GM23338 (cell line): ENCODE results near the gene PRKX. TPM values are rescaled to one million over a fixed set of nuclear protein-coding genes. Genes with fewer than 3 reads are reported as not detected.

Experiments
- ATAC-seq: fragments of 200-7000 bp; cut with Tn5 transposase; 3 replicates; pipeline ENCODE4 v1.9.1; 2020
- DNase-seq: peaks from one replicate; pipeline ENCODE4 v3.0.0-alpha.2; 2015; ENCODE audit warnings: low spot score
- H2AFZ ChIP-seq: fragments of 200-600 bp; sonication (generic); 2 replicates; pipeline ENCODE4 v1.8.0; 2016; ENCODE audit warnings: antibody characterized with exemption, mild to moderate bottlenecking, moderate library complexity
- H3F3A ChIP-seq: fragments of 200-600 bp; sonication (generic); replicated peaks from 2 replicates; pipeline ENCODE4 v1.8.0; 2017; ENCODE audit warnings: antibody characterized with exemption, mixed run types, low read depth
- H3K27ac ChIP-seq: fragments of 200-600 bp; sonication (generic); 2 replicates; pipeline ENCODE4 v1.6.1; 2016; ENCODE audit warnings: low read depth
- H3K27me3 ChIP-seq: fragments of 200-600 bp; sonication (generic); 2 replicates; pipeline ENCODE4 v1.8.0; 2016; ENCODE audit warnings: mild to moderate bottlenecking, mixed run types, moderate library complexity; ENCODE audit not compliant: insufficient read depth
- H3K36me3 ChIP-seq: fragments of 200-600 bp; sonication (generic); 2 replicates; pipeline ENCODE4 v1.8.0; 2016; ENCODE audit warnings: mild to moderate bottlenecking; ENCODE audit not compliant: insufficient read depth
- H3K4me1 ChIP-seq: fragments of 200-600 bp; sonication (generic); 2 replicates; pipeline ENCODE4 v1.8.0; 2016; ENCODE audit warnings: mild to moderate bottlenecking, moderate library complexity; ENCODE audit not compliant: insufficient read depth
- H3K4me2 ChIP-seq: fragments of 200-600 bp; sonication (generic); 2 replicates; pipeline ENCODE4 v1.7.1; 2017; ENCODE audit warnings: mixed run types
- H3K4me3 ChIP-seq: fragments of 200-600 bp; sonication (generic); 2 replicates; pipeline ENCODE4 v1.6.1; 2016; ENCODE audit warnings: mixed run types
- H3K79me2 ChIP-seq: fragments of 200-600 bp; sonication (generic); replicated peaks from 2 replicates; pipeline ENCODE4 v1.8.0; 2017; ENCODE audit warnings: mild to moderate bottlenecking; ENCODE audit not compliant: insufficient read depth
- H3K9me2 ChIP-seq: fragments of 200-600 bp; sonication (generic); 2 replicates; pipeline ENCODE4 v1.8.0; 2017; ENCODE audit not compliant: insufficient read depth
- H4K20me1 ChIP-seq: fragments of 200-600 bp; sonication (generic); replicated peaks from 2 replicates; pipeline ENCODE4 v1.8.0; 2017; ENCODE audit warnings: mild to moderate bottlenecking; ENCODE audit not compliant: insufficient read depth
- H3K27ac Mint-ChIP-seq: 2 replicates; pipeline ENCODE4 v1.8.0; 2020; ENCODE audit warnings: inconsistent platforms, mild to moderate bottlenecking, moderate library complexity, mixed read lengths
- H3K27me3 Mint-ChIP-seq: 3 replicates; pipeline ENCODE4 v1.8.0; 2022; ENCODE audit warnings: low read depth, mild to moderate bottlenecking, moderate library complexity, mixed read lengths, inconsistent platforms; ENCODE audit not compliant: insufficient read depth, poor library complexity
- H3K36me3 Mint-ChIP-seq: 3 replicates; pipeline ENCODE4 v1.8.0; 2021; ENCODE audit warnings: low read depth, mild to moderate bottlenecking, inconsistent platforms, moderate library complexity, mixed read lengths
- H3K4me1 Mint-ChIP-seq: 3 replicates; pipeline ENCODE4 v1.8.0; 2020; ENCODE audit warnings: mild to moderate bottlenecking, inconsistent platforms, mixed read lengths
- H3K4me3 Mint-ChIP-seq: 3 replicates; pipeline ENCODE4 v1.8.0; 2021; ENCODE audit warnings: moderate library complexity, mild to moderate bottlenecking, inconsistent platforms, mixed read lengths
- H3K9me3 Mint-ChIP-seq: 3 replicates; pipeline ENCODE4 v1.8.0; 2020; ENCODE audit warnings: moderate library complexity, mild to moderate bottlenecking, inconsistent platforms, mixed read lengths
- CREB1 ChIP-seq: fragments of 250-450 bp; sonication (Bioruptor Pico); IDR thresholded peaks from 2 replicates; pipeline ENCODE4 v1.5.0; 2020; ENCODE audit warnings: low read depth, mild to moderate bottlenecking, moderate library complexity
- CTCF ChIP-seq, 2 experiments: fragments of 200-600 bp in 1 of 2; sonication (generic) in 1 of 2; conservative IDR thresholded peaks; 2 replicates each; pipeline versions ENCODE4 v1.5.1 to v1.6.1; 2016 to 2017; ENCODE audit warnings: antibody characterized with exemption in 2 of 2, low read depth in 2 of 2, mild to moderate bottlenecking in 2 of 2, moderate library complexity in 1 of 2
- EZH2 ChIP-seq: fragments of 200-600 bp; sonication (generic); IDR thresholded peaks from one replicate; pipeline ENCODE4 v1.8.0; 2017; ENCODE audit warnings: antibody characterized with exemption, mild to moderate bottlenecking, low read depth; ENCODE audit not compliant: unreplicated experiment
- NANOG ChIP-seq: IDR thresholded peaks from 2 replicates; pipeline ENCODE4 v1.6.1; 2016; ENCODE audit warnings: antibody characterized with exemption, borderline replicate concordance
- STAT1 ChIP-seq: IDR thresholded peaks from one replicate; pipeline ENCODE4 v1.6.1; 2016; ENCODE audit warnings: antibody characterized with exemption; ENCODE audit not compliant: unreplicated experiment
- polyA plus RNA-seq: library from polyadenylated mRNA; unstranded; fragments of >200 nt; fragmentation: Nextera tagmentation; extraction: Ambion mirVana; gene quantifications from 2 replicates; pipeline ENCODE4 v1.2.1, GENCODE V29; 2016
- total RNA-seq: library from RNA; depleted of rRNA; stranded (reverse); fragments of >200 nt; shearing (Covaris generic); gene quantifications from 2 replicates; pipeline ENCODE4 v1.2.3, GENCODE V29; 2014
- TF ChIP-seq, protein P1 (sequence below): fragments of 250-450 bp; sonication (Bioruptor Pico); IDR thresholded peaks from 2 replicates; pipeline ENCODE4 v1.5.0; 2020; ENCODE audit warnings: mild to moderate bottlenecking, moderate library complexity
- TF ChIP-seq, protein P2 (sequence below): IDR thresholded peaks from one replicate; pipeline ENCODE4 v1.6.1; 2018; ENCODE audit warnings: antibody characterized with exemption; ENCODE audit not compliant: unreplicated experiment

The PRKX gene
- total and polyA plus RNA-seq, 2 experiments from 2014 or later: 12.9 to 43.5 TPM

GRCh38 chrX:3598709-3599108, 114.7 kb downstream of the PRKX start:
- peaks cover 2% of the 10 kb centered on the region; the same call in 1 of the 3 replicates for H3K36me3 Mint-ChIP-seq
- Histone ChIP-seq H3F3A (no peaks in the 10 kb centered on the region), H3K9me2 (no peaks in the 10 kb centered on the region), H4K20me1 (no peaks in the 10 kb centered on the region), H3K4me2 (no peak overlapping the region), H3K27ac (no peak overlapping the region), H3K27me3 (no peaks in the 10 kb centered on the region), H3K4me3 (no peak overlapping the region), H2AFZ (no peak overlapping the region), H3K36me3 (no peaks in the 10 kb centered on the region), H3K79me2 (no peaks in the 10 kb centered on the region), H3K4me1 (no peaks in the 10 kb centered on the region)
- ATAC-seq (no peak), DNase-seq (no peak)
- H3K27ac Mint-ChIP-seq: no peak overlapping the region
- TF ChIP-seq, protein P1, sequence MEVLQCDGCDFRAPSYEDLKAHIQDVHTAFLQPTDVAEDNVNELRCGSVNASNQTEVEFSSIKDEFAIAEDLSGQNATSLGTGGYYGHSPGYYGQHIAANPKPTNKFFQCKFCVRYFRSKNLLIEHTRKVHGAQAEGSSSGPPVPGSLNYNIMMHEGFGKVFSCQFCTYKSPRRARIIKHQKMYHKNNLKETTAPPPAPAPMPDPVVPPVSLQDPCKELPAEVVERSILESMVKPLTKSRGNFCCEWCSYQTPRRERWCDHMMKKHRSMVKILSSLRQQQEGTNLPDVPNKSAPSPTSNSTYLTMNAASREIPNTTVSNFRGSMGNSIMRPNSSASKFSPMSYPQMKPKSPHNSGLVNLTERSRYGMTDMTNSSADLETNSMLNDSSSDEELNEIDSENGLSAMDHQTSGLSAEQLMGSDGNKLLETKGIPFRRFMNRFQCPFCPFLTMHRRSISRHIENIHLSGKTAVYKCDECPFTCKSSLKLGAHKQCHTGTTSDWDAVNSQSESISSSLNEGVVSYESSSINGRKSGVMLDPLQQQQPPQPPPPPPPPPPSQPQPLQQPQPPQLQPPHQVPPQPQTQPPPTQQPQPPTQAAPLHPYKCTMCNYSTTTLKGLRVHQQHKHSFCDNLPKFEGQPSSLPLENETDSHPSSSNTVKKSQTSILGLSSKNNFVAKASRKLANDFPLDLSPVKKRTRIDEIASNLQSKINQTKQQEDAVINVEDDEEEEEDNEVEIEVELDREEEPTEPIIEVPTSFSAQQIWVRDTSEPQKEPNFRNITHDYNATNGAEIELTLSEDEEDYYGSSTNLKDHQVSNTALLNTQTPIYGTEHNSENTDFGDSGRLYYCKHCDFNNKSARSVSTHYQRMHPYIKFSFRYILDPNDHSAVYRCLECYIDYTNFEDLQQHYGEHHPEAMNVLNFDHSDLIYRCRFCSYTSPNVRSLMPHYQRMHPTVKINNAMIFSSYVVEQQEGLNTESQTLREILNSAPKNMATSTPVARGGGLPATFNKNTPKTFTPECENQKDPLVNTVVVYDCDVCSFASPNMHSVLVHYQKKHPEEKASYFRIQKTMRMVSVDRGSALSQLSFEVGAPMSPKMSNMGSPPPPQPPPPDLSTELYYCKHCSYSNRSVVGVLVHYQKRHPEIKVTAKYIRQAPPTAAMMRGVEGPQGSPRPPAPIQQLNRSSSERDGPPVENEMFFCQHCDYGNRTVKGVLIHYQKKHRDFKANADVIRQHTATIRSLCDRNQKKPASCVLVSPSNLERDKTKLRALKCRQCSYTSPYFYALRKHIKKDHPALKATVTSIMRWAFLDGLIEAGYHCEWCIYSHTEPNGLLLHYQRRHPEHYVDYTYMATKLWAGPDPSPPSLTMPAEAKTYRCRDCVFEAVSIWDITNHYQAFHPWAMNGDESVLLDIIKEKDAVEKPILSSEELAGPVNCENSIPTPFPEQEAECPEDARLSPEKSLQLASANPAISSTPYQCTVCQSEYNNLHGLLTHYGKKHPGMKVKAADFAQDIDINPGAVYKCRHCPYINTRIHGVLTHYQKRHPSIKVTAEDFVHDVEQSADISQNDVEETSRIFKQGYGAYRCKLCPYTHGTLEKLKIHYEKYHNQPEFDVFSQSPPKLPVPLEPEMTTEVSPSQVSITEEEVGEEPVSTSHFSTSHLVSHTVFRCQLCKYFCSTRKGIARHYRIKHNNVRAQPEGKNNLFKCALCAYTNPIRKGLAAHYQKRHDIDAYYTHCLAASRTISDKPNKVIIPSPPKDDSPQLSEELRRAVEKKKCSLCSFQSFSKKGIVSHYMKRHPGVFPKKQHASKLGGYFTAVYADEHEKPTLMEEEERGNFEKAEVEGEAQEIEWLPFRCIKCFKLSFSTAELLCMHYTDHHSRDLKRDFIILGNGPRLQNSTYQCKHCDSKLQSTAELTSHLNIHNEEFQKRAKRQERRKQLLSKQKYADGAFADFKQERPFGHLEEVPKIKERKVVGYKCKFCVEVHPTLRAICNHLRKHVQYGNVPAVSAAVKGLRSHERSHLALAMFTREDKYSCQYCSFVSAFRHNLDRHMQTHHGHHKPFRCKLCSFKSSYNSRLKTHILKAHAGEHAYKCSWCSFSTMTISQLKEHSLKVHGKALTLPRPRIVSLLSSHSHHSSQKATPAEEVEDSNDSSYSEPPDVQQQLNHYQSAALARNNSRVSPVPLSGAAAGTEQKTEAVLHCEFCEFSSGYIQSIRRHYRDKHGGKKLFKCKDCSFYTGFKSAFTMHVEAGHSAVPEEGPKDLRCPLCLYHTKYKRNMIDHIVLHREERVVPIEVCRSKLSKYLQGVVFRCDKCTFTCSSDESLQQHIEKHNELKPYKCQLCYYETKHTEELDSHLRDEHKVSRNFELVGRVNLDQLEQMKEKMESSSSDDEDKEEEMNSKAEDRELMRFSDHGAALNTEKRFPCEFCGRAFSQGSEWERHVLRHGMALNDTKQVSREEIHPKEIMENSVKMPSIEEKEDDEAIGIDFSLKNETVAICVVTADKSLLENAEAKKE: no peak
- TF ChIP-seq STAT1 (no peak), EZH2 (no peak)
- no peaks in the 10 kb centered on the region; the same call in 2 of the 3 replicates for H3K4me1 Mint-ChIP-seq
- no peak overlapping the region for H3K4me3 Mint-ChIP-seq
- H3K9me3 Mint-ChIP-seq: no peaks in the 10 kb centered on the region
- H3K27me3 Mint-ChIP-seq: peaks cover 5% of the 10 kb centered on the region

GRCh38 chrX:3598046-3598605, 115.3 kb downstream of the PRKX start:
- no peak overlapping the region for H3K27ac ChIP-seq
- no peak overlapping the region for H3K4me2 ChIP-seq
- ATAC-seq (no peak), DNase-seq (no peak)
- no peaks in the 10 kb centered on the region for H3K27me3 ChIP-seq
- Mint-ChIP-seq H3K27ac (no peak overlapping the region), H3K36me3 (peaks cover 2% of the 10 kb centered on the region; the same call in 1 of the 3 replicates), H3K4me1 (no peaks in the 10 kb centered on the region; the same call in 2 of the 3 replicates), H3K4me3 (no peak overlapping the region), H3K27me3 (peaks cover 5% of the 10 kb centered on the region), H3K9me3 (no peaks in the 10 kb centered on the region)
- H2AFZ ChIP-seq: no peak overlapping the region
- no peaks in the 10 kb centered on the region for H4K20me1 ChIP-seq
- no peaks in the 10 kb centered on the region for H3K36me3 ChIP-seq
- no peaks in the 10 kb centered on the region for H3K9me2 ChIP-seq
- no peaks in the 10 kb centered on the region for H3K79me2 ChIP-seq
- no peaks in the 10 kb centered on the region for H3F3A ChIP-seq
- no peaks in the 10 kb centered on the region for H3K4me1 ChIP-seq
- H3K4me3 ChIP-seq: no peak overlapping the region
- TF ChIP-seq CREB1: no peak
- TF ChIP-seq CTCF (conservative IDR thresholded peaks at IDR 0.05; ENCODE audit: low read depth in 2 of 2): no peak
- TF ChIP-seq STAT1: no peak
- no peak for TF ChIP-seq EZH2
- no peak for TF ChIP-seq NANOG
- TF ChIP-seq, protein P2, sequence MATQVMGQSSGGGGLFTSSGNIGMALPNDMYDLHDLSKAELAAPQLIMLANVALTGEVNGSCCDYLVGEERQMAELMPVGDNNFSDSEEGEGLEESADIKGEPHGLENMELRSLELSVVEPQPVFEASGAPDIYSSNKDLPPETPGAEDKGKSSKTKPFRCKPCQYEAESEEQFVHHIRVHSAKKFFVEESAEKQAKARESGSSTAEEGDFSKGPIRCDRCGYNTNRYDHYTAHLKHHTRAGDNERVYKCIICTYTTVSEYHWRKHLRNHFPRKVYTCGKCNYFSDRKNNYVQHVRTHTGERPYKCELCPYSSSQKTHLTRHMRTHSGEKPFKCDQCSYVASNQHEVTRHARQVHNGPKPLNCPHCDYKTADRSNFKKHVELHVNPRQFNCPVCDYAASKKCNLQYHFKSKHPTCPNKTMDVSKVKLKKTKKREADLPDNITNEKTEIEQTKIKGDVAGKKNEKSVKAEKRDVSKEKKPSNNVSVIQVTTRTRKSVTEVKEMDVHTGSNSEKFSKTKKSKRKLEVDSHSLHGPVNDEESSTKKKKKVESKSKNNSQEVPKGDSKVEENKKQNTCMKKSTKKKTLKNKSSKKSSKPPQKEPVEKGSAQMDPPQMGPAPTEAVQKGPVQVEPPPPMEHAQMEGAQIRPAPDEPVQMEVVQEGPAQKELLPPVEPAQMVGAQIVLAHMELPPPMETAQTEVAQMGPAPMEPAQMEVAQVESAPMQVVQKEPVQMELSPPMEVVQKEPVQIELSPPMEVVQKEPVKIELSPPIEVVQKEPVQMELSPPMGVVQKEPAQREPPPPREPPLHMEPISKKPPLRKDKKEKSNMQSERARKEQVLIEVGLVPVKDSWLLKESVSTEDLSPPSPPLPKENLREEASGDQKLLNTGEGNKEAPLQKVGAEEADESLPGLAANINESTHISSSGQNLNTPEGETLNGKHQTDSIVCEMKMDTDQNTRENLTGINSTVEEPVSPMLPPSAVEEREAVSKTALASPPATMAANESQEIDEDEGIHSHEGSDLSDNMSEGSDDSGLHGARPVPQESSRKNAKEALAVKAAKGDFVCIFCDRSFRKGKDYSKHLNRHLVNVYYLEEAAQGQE: no peak
